Muscle of leg (tissue), 16 donors: ENCODE data around the gene ARL8B. TPM values are rescaled to one million over a fixed set of nuclear protein-coding genes. Genes with fewer than 3 reads are reported as not detected.
A peak's percentile ranks its signal among the peaks of the same experiment; 100 is the strongest.
"Not testable (repeated sequence)": the region's sequence is repeated elsewhere in the genome, so short reads cannot be mapped to it uniquely, and the experiment has no call there.

ENCODE experiments used
- DNase-seq: peaks from one replicate; pipeline ENCODE4 v3.0.0; 2013
- H3K27ac ChIP-seq: one replicate; pipeline ENCODE4 v1.5.1; 2013; ENCODE audit warnings: mild to moderate bottlenecking, low read length, control low read depth
- H3K27me3 ChIP-seq: one replicate; pipeline ENCODE4 v1.6.1; 2013; ENCODE audit warnings: low read length; ENCODE audit not compliant: control insufficient read depth, insufficient read depth
- H3K36me3 ChIP-seq: one replicate; pipeline ENCODE4 v1.6.1; 2013; ENCODE audit warnings: low read length; ENCODE audit not compliant: control insufficient read depth, insufficient read depth
- H3K4me1 ChIP-seq: one replicate; pipeline ENCODE4 v1.6.1; 2013; ENCODE audit warnings: low read length; ENCODE audit not compliant: control insufficient read depth, insufficient read depth
- H3K4me3 ChIP-seq: one replicate; pipeline ENCODE4 v1.5.1; 2013; ENCODE audit warnings: low read length, control low read depth
- H3K9me3 ChIP-seq: replicated peaks from 2 replicates; pipeline ENCODE4 v1.6.1; 2013; ENCODE audit warnings: low read depth, low read length; ENCODE audit not compliant: control insufficient read depth
- WGBS: methylation state at CpG from one replicate; pipeline ENCODE4 v1.1.5; 2013; ENCODE audit warnings: missing lambda C conversion rate; ENCODE audit not compliant: insufficient coverage; 5-methylcytosine and 5-hydroxymethylcytosine counted together
- long read RNA-seq, 11 donors: transcript quantifications; one replicate each; lab custom pipeline, GENCODE V29; 2026
- polyA plus RNA-seq, 8 donors: library from polyadenylated mRNA; unstranded; fragments of 120-200 nt; gene quantifications; one replicate each; pipeline versions ENCODE4 v1.2.1 to v1.2.3, GENCODE V29; 2013; ENCODE audit warnings: inconsistent platforms in 1 of 8, low replicate concordance in 1 of 8; ENCODE audit not compliant: insufficient read length in 8 of 8, insufficient read depth in 1 of 8
- total RNA-seq: library from RNA; stranded (reverse); fragments of 120-200 nt; gene quantifications from one replicate; pipeline ENCODE4 v1.2.4, GENCODE V29; 2013

The ARL8B gene
- total RNA-seq = 26.7 TPM
- polyA plus RNA-seq = 10 to 100 TPM; 32.7 to 48.5 (median 41.1) TPM
- long read RNA-seq, donor 1, transcript ARL8B-201 (7 exons, 3,005 nt) = major isoform, 10 of 10 reads
- long read RNA-seq, donor 1, partial matches to known transcripts = 0 of 10 reads
- long read RNA-seq, donor 1, other reads (novel, unspliced or antisense) = 0 of 10 reads
- long read RNA-seq, donor 2, partial matches to known transcripts = 0 of 3 reads
- long read RNA-seq, donor 2, other reads (novel, unspliced or antisense) = 0 of 3 reads
- long read RNA-seq, donor 3, transcript ARL8B-201 (7 exons, 3,005 nt) = major isoform, 17 of 17 reads
- long read RNA-seq, donor 3, partial matches to known transcripts = 0 of 17 reads
- long read RNA-seq, donor 3, other reads (novel, unspliced or antisense) = 0 of 17 reads
- long read RNA-seq, donor 4, transcript ARL8B-201 (7 exons, 3,005 nt) = major isoform, 13 of 13 reads
- long read RNA-seq, donor 4, partial matches to known transcripts = 0 of 13 reads
- long read RNA-seq, donor 4, other reads (novel, unspliced or antisense) = 0 of 13 reads
- long read RNA-seq, donor 5, transcript ARL8B-201 (7 exons, 3,005 nt) = major isoform, 39 of 54 reads
- long read RNA-seq, donor 5, partial matches to known transcripts = 14 of 54 reads
- long read RNA-seq, donor 5, other reads (novel, unspliced or antisense) = 0 of 54 reads
- long read RNA-seq, donor 6, transcript ARL8B-201 (7 exons, 3,005 nt) = major isoform, 34 of 34 reads
- long read RNA-seq, donor 6, partial matches to known transcripts = 0 of 34 reads
- long read RNA-seq, donor 6, other reads (novel, unspliced or antisense) = 0 of 34 reads
- long read RNA-seq, donor 7, transcript ARL8B-201 (7 exons, 3,005 nt) = major isoform, 11 of 11 reads
- long read RNA-seq, donor 7, partial matches to known transcripts = 0 of 11 reads
- long read RNA-seq, donor 7, other reads (novel, unspliced or antisense) = 0 of 11 reads
- long read RNA-seq, donor 8, transcript ARL8B-201 (7 exons, 3,005 nt) = major isoform, 13 of 13 reads
- long read RNA-seq, donor 8, partial matches to known transcripts = 0 of 13 reads
- long read RNA-seq, donor 8, other reads (novel, unspliced or antisense) = 0 of 13 reads
- long read RNA-seq, donor 9, transcript ARL8B-201 (7 exons, 3,005 nt) = major isoform, 13 of 22 reads
- long read RNA-seq, donor 9, partial matches to known transcripts = 8 of 22 reads
- long read RNA-seq, donor 9, other reads (novel, unspliced or antisense) = 0 of 22 reads
- long read RNA-seq, donor 10, transcript ARL8B-201 (7 exons, 3,005 nt) = major isoform, 20 of 28 reads
- long read RNA-seq, donor 10, partial matches to known transcripts = 6 of 28 reads
- long read RNA-seq, donor 10, other reads (novel, unspliced or antisense) = 0 of 28 reads
- long read RNA-seq, donor 11, transcript ARL8B-201 (7 exons, 3,005 nt) = major isoform, 15 of 21 reads
- long read RNA-seq, donor 11, partial matches to known transcripts = 6 of 21 reads
- long read RNA-seq, donor 11, other reads (novel, unspliced or antisense) = 0 of 21 reads

GRCh38 chr3:5122030-5122740 lies at the start of gene ARL8B:
ARL8B (plus strand) TSS chr3:5122292; CDS start chr3:5122466, 174 bp downstream.
- under 1% methylated on average over 74 of the region's 74 CpGs for WGBS
- peak; percentile 93 for DNase-seq
- Histone ChIP-seq H3K27me3 (no peaks in the 10 kb centered on the region), H3K4me1 (peaks cover 13% of the 10 kb centered on the region), H3K9me3 (no peaks in the 10 kb centered on the region), H3K27ac (peak within 1 kb of the TSS; percentile 82), H3K36me3 (no peaks in the 10 kb centered on the region), H3K4me3 (peak within 1 kb of the TSS; percentile 80)

GRCh38 chr3:5073374-5074085 lies 48.6 kb upstream of the ARL8B start:
- no peaks in the 10 kb centered on the region for H3K36me3 ChIP-seq
- DNase-seq = no peak
- no peaks in the 10 kb centered on the region for H3K9me3 ChIP-seq
- H3K4me3 ChIP-seq = no peak overlapping the region
- H3K4me1 ChIP-seq = no peaks in the 10 kb centered on the region
- H3K27ac ChIP-seq = no peak overlapping the region
- WGBS = no CpG with 5 or more reads among the region's 4 CpGs
- peaks cover 2% of the 10 kb centered on the region for H3K27me3 ChIP-seq

GRCh38 chr3:5078151-5078550 lies 43.9 kb upstream of the ARL8B start:
- H3K4me1 ChIP-seq = no peaks in the 10 kb centered on the region
- H3K4me3 ChIP-seq = no peak overlapping the region
- no CpG with 5 or more reads among the region's 4 CpGs for WGBS
- peaks cover 7% of the 10 kb centered on the region for H3K27me3 ChIP-seq
- no peak overlapping the region for H3K27ac ChIP-seq
- no peaks in the 10 kb centered on the region for H3K36me3 ChIP-seq
- DNase-seq = no peak
- H3K9me3 ChIP-seq = no peaks in the 10 kb centered on the region

GRCh38 chr3:5079761-5080160 lies 42.3 kb upstream of the ARL8B start:
- H3K9me3 ChIP-seq = no peaks in the 10 kb centered on the region
- no CpG with 5 or more reads among the region's 3 CpGs for WGBS
- H3K27me3 ChIP-seq = peaks cover 7% of the 10 kb centered on the region
- no peak overlapping the region for H3K4me3 ChIP-seq
- no peaks in the 10 kb centered on the region for H3K36me3 ChIP-seq
- DNase-seq = no peak
- no peaks in the 10 kb centered on the region for H3K4me1 ChIP-seq
- H3K27ac ChIP-seq = no peak overlapping the region

GRCh38 chr3:5080779-5081550 lies 41.1 kb upstream of the ARL8B start:
- Histone ChIP-seq H3K27ac (no peak overlapping the region), H3K27me3 (peaks cover 7% of the 10 kb centered on the region), H3K9me3 (no peaks in the 10 kb centered on the region), H3K36me3 (no peaks in the 10 kb centered on the region), H3K4me3 (no peak overlapping the region), H3K4me1 (no peaks in the 10 kb centered on the region)
- 83% methylated on average over 15 of the region's 15 CpGs for WGBS
- DNase-seq = no peak

GRCh38 chr3:5081973-5082788 lies 39.9 kb upstream of the ARL8B start:
- H3K36me3 ChIP-seq, H3K27ac ChIP-seq, H3K4me1 ChIP-seq, H3K27me3 ChIP-seq, H3K4me3 ChIP-seq, H3K9me3 ChIP-seq, DNase-seq: not testable (repeated sequence)
- 87% methylated on average over 10 of the region's 18 CpGs for WGBS

- WGBS = 96% methylated on average over 6 of the region's 7 CpGs
- Histone ChIP-seq H3K4me3 (no peak overlapping the region), H3K27me3 (peaks cover 7% of the 10 kb centered on the region), H3K27ac (no peak overlapping the region), H3K36me3 (no peaks in the 10 kb centered on the region), H3K9me3 (no peaks in the 10 kb centered on the region), H3K4me1 (no peaks in the 10 kb centered on the region)
- no peak for DNase-seq
Measured at GRCh38 chr3:5082789-5083115, 39.3 kb upstream of the ARL8B start.

- H3K27me3 ChIP-seq = peaks cover 8% of the 10 kb centered on the region
- no peaks in the 10 kb centered on the region for H3K36me3 ChIP-seq
- WGBS = 100% methylated on average over 2 of the region's 5 CpGs
- H3K4me3 ChIP-seq = no peak overlapping the region
- no peak overlapping the region for H3K27ac ChIP-seq
- no peaks in the 10 kb centered on the region for H3K9me3 ChIP-seq
- no peak for DNase-seq
- H3K4me1 ChIP-seq = no peaks in the 10 kb centered on the region
Measured at GRCh38 chr3:5084224-5084623, 37.9 kb upstream of the ARL8B start.
